Stimulated activated CD4-positive, alpha-beta T cell treated with anti-CD3 and anti-CD28 coated beads, Interleukin-1b, Interleukin-23, amount 100 ng/mL, for 1 hour (primary cell): Measurements from ENCODE around the gene MAD1L1.

Experiments
- DNase-seq, 2 donors: peaks; one replicate each; pipeline ENCODE4 v3.0.0-alpha.2; 2020; ENCODE audit warnings: low read depth in 2 of 2

MAD1L1 gene

GRCh38 chr7:2014391-2015241 lies 218.1 kb downstream of the MAD1L1 start:
- no peak for DNase-seq

- no peak for DNase-seq
Measured at GRCh38 chr7:2013381-2014311, 219.1 kb downstream of the MAD1L1 start.

GRCh38 chr7:2012981-2013380 lies 219.8 kb downstream of the MAD1L1 start:
- DNase-seq: no peak

DNA sequence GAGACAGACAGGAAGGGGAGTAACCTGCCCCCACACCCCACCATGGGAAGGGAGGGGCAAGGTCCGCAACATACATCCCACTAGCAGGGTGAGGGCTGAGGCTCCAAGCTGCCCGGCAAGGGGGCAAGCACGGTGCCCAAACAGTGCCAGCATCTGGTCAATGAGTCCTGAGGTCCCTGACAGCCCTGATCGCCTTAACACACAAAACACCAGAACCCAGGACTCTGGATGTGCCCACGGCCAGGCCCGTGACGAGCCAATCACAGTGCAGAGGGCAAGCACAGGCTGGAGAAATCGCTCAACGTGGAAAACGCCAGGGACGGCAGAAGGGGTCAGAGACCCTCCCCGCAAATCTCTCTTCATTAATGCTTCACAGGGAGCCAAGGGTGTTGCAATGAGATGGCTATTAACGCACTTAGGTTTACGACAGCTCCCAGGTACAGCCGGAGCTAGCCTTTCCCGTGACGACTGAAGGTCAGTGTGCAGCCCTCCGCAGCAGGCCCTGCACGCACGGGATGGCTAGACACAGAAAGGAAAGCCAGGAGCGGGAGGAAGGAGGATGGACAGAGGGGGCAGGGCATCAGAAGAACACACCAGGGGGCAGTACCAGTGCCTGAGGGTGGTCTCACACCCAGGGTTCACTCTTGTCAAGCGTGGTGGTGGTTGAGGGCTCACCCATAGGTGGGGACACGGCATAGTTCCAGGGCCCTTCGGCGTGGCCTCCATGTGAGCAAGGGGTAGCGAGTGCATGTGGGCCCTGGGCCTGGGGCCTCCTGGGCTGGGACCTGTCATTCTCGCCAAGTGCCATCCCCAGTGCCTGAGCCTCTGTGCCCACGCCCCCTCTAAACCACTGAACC lies 220.5 kb downstream of the MAD1L1 start:
- DNase-seq: no peak

DNA sequence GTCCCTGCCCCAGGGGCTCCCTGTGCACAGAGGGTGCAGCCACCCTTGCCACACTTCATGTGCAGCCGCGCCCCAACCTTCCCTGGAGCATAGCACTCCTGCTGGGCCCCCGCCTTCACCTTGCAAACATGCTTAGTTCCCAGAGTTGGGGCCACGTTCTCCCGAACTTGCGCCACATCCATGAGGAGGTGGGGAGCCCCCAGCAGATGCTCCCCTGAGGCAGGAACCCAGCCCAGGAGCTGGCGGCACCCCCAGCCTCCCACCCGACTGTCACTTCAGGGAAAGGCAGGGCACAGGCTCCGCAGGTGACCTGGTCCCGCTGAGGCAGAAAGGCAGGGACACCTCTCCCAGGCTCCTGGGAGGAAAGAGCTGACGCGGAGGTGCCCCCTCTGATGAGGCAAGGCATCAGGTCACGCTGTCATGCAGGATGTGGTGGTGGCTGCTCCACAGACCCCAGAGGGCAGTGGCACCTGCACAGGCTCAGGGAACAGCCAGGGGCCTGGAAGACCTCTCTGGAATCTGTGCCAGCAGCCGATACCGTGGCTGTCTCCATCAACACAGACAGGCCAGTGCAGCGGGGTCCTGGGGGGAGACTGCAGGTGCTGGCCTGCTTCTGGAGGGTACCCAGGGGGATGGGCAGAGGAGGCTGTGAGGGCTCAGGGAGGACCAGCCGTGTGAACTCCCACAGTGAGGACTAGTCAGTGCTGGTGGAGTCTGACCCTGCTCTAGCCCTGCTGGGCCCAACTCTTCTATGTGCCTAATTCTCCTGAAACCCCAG lies 221.3 kb downstream of the MAD1L1 start:
- no peak for DNase-seq

DNA sequence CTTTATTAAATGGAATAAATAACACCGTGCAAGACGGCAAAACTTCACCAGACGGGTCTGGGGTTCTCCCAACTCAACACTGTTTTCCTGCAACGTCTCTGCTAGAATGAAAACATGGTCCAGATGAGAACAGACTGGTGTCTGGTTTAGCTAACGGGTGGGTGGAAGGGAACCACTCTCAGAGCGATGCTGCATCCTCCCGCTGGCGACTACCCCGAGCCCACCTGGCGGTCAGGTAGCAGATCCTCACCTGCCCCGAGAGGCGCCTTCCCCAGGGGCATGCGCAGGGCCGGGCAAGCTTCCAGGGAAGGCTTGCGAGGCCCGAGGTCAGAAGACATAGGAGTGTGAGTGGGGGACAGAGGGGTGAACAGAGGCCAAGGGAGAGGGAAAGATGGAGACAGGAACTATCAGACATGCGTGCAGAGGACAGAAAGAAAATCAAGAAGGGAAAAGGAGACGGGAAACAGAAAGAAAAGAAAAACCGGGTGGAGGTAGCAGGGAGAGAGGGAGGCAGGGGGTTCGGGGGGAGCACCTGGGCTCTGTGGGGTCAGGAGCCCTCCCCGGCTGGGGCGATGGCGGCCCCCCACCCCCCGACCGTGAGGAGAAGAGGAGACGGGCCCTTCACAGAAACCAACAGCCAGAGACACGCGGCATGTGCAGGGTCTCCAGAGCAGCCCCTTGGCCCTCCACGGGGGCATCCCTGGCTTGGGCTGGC lies 222.0 kb downstream of the MAD1L1 start:
- DNase-seq: no peak

GRCh38 chr7:2010101-2010500 lies 222.6 kb downstream of the MAD1L1 start:
- DNase-seq: no peak

DNA sequence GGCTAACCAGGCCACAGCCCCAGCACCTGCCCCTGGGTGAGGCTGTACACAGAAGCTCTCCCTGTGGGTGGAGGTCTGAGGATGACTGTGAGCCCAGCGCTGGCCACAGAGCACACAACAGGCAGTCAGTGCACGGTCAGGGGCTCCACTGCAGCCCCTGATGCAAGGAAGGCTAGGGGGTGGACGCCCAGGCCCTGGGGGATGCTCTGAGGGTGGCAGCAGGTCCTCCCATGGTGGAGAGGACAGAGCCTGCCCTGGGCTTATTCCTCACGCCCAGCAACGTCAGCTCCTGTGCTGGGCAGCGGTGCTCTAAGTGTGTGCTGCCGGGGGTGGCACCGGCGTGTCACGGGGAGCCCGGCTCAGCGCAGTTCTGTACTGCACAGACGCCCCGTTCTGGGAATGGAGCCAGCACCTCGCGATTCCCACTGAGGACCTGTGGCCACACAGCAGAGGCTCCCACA lies 223.2 kb downstream of the MAD1L1 start:
- DNase-seq: no peak

DNA sequence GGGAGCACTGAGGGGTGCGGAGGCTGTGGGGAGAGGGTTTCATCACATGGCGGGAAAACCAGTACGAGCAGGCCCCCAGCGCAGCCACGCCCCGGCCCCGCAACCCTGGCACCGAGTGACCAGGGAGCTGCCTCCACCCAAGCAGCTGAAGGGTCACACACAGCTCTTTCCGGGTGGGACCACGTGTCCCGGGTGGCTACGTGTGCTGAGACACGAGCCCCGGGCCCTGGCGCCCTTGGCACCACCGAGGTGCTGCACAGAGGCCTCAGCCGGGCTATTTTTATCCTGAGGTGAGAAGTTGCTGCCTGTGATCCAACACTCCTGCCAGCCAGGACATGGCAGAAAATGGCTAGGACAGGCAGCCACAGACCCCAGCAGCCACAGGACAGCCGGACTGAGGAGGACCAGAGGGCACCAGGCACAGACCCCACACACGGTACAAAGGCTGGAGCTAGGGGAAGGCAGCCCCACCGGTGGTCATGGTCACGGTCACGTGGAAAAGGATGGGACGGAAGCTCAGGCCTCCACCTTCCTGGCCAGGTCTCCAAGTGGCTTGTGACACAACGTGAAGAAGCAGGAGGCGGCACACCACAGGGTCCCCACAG lies 223.7 kb downstream of the MAD1L1 start:
- DNase-seq: no peak

DNA sequence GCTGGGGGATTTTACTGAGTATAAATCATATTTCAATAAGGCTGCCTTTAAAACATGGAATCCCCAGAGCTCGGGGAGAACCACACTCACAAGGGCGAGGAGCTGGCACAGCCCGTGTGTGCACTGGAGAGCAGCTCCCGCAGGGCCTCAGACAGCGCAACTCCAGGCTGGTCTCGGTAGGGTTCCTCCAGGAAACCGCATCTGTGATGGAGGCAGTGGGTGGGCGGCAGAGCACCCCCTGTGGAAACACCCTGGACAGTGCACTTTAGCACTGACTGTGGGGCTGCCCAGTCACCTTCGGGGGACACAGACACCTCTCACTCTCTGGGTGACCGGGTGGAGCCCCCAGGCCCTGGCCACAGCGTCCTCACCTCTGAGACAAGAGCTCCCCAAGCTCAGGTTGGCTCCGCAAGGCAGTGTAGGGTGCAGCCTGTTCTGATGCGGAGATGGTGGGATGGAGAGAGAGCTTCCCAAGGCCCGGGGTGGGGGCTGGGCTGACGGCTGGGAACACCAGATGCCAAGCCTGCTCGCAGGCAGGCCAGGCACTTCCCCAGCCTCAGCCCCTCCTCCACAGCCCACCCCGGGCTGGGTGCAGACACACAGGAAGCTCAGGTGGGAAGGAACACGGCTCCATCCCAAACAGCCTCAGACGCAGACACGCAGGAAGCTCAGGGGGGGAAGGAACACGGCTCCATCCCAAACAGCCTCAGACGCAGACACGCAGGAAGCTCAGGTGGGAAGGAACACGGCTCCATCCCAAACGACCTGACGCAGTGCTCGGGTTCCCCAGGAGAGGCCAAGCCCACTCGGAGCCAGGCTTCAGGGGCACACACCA lies 224.4 kb downstream of the MAD1L1 start:
- DNase-seq: no peak

DNA sequence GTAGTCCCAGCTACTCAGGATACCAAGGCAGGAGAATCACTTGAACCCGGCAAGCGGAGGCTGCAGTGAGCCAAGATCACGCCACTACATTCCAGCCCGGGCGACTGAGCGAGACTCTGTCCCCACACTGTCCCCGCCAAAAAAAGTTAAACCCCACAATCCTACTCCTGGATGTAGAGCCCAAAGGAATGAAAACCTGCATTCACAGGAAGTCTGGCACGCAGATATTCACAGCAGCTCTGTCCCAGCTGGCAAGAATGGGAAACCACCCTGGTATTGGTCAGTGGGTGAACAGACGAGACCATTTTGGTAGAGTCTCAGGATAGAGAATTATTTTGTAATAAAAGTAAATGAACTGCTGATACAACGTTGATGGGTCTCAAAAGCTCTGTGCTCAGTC lies 225.2 kb downstream of the MAD1L1 start:
- DNase-seq: no peak

GRCh38 chr7:2006921-2007381 lies 225.8 kb downstream of the MAD1L1 start:
- DNase-seq: no peak

DNA sequence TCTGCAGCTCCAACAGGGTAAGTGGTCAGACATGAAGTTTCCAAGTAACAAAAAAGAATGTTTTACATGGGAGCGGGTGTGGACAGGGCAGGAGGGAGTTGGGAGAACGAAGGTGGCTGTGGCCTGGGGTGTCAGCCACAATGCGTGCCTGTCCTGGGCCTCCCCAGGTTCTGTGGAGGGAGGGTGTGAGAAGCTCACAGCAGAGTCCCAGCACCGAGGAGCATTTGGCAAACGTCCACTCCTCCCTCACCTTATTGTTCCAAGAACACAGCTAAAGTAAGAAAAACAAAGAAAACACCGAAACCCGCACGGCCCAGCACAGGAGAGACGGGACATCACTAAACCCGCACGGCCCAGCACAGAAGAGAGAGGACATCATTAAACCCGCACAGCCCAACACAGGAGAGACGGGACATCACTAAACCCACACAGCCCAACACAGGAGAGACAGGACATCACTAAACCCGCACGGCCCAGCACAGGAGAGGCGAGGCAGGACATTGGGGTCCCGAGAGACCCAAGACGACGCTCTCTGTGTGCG lies 226.4 kb downstream of the MAD1L1 start:
- no peak for DNase-seq

DNA sequence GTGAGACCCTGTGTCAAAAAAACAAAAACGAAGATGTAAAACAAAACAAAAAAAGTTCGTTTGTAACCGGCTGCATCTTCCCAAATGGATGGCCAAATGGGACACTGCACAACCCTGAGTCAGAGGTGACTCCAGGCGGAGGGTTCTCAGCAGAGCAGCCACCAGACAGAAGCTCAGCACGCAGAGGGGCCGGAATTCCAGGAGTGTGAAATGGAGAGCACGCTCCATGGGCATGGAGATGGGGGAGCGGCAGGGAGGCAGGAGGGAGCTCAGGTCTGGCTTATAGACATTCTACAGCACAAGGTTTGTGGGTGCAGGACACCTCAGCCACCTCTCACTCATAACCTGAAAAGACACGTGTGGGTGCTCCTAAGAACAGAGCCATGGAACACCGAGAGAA lies 227.0 kb downstream of the MAD1L1 start:
- no peak for DNase-seq

DNA sequence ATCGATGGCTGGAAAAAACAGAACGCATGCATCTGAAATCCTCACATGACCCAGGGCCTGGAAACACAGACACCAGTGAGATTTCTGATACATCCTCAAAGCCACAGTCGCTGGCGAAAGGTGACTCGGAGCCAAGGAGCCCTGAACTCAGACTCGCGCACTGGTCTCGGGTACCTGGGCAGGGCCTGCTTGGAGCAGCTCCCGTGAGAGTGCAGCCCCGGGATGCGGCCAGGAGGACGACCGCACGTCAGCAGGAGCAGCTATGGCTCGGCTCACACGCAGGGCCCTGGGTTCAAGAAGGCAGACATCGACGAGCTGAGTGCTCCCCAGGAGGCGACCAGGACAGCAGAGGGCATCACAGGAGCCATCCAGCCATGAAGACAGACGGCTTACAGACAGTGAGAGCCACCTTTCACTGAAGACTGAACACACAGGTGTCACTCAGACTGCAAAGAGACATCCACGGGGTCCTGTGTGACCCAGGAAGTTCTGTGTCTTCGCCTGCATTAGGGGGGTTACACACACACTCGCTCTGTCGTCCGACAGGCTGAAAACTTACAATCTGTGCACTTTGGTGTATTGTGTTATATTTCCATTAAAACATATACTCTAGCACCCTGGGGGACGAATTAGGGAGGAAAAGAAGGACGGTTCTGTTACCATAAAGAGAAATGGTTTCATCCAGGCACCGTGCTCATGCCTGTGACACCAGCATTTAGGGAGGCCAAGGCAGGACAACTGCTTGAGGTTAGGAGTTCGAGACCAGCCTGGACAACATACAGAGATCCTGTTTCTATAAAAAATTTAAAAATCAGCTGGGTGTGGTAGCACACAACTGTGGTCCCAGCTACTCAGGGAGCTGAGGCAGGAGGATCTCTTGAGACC lies 227.7 kb downstream of the MAD1L1 start:
- no peak for DNase-seq

- no peak for DNase-seq
Measured at GRCh38 chr7:2003931-2004812, 228.6 kb downstream of the MAD1L1 start.
